Stomach (tissue), 9 donors: ENCODE data around the gene PIEZO2. TPM values are rescaled to one million over a fixed set of nuclear protein-coding genes. Genes with fewer than 3 reads are reported as not detected.

Experiments used
- DNase-seq, 2 donors: peaks; one replicate each; pipeline versions ENCODE4 v3.0.0 to v3.0.0-alpha.2; 2013 to 2019
- H3K27ac ChIP-seq, 5 donors: fragments of 200-600 bp in 4 of 5; sonication (generic) in 4 of 5; one replicate each; pipeline ENCODE4 v1.5.1; 2013 to 2019; ENCODE audit warnings: mild to moderate bottlenecking in 1 of 5, moderate library complexity in 1 of 5
- H3K27me3 ChIP-seq, 3 donors: fragments of 200-600 bp; sonication (generic); one replicate each; pipeline ENCODE4 v1.5.1; 2017 to 2019; ENCODE audit warnings: mixed run types in 1 of 3
- H3K36me3 ChIP-seq, 4 donors: fragments of 200-600 bp; sonication (generic); 1 replicate in 3 of 4; 2 replicates in 1 of 4; pipeline ENCODE4 v1.5.1; 2016 to 2019
- H3K4me1 ChIP-seq, 4 donors: fragments of 200-600 bp; sonication (generic); one replicate each; pipeline ENCODE4 v1.5.1; 2016 to 2019
- H3K4me3 ChIP-seq, 4 donors: fragments of 200-600 bp; sonication (generic) in 3 of 4; one replicate each; pipeline ENCODE4 v1.5.1; 2016 to 2019; ENCODE audit warnings: mild to moderate bottlenecking in 1 of 4
- H3K9me3 ChIP-seq, 4 donors: fragments of 200-600 bp; sonication (generic); one replicate each; pipeline ENCODE4 v1.5.1; 2016 to 2019
- EP300 ChIP-seq: sonication (generic); formaldehyde crosslinking; IDR thresholded peaks from one replicate; pipeline ENCODE4 v1.6.1; 2017; ENCODE audit warnings: antibody characterized with exemption
- POLR2A ChIP-seq, 4 donors: fragments of 450-650 bp; IDR thresholded peaks; one replicate each; pipeline ENCODE4 v1.6.1; 2016; ENCODE audit warnings: antibody characterized with exemption in 4 of 4, control low read depth in 2 of 4, mild to moderate bottlenecking in 1 of 4, moderate library complexity in 1 of 4
- POLR2AphosphoS5 ChIP-seq, 3 donors: sonication (generic); formaldehyde crosslinking; IDR thresholded peaks; one replicate each; pipeline ENCODE4 v1.6.1; 2016; ENCODE audit warnings: antibody characterized with exemption in 3 of 3
- WGBS, 5 donors: extraction: QIAGEN DNeasy Blood & Tissue Kit in 3 of 5; methylation state at CpG; one replicate each; pipeline versions ENCODE4 v1.1.5 to v1.1.7; 2013 to 2018; 5-methylcytosine and 5-hydroxymethylcytosine counted together
- intact Hi-C: fragments of 100-400 bp; cut with DNase I; formaldehyde crosslinking; loops from one replicate; pipeline ENCODE4 v1.15.1; 2023; ENCODE audit warnings: low total_unique reads
- polyA plus RNA-seq, 3 donors: library from polyadenylated mRNA; stranded (reverse); fragments of 200-250 nt; gene quantifications; one replicate each; pipeline ENCODE4 v1.2.3, GENCODE V29; 2013
- total RNA-seq, 5 donors: library from RNA; depleted of rRNA; stranded (reverse); fragments of >200 nt; gene quantifications; one replicate each; pipeline versions ENCODE4 v1.1.0 to v1.2.3, GENCODE V29; 2014 to 2016
- TF ChIP-seq, protein P1 (sequence below), 7 experiments: fragments of 450-650 bp in 4 of 7; fragments of 200-600 bp in 3 of 7; sonication (generic) in 3 of 7; IDR thresholded peaks; one replicate each; pipeline ENCODE4 v1.5.1; 2016 to 2019; ENCODE audit warnings: antibody characterized with exemption in 7 of 7, control low read depth in 2 of 7, mild to moderate bottlenecking in 1 of 7
- donor health status: healthy with polysubstance abuse.
- donor health status: Bipolar disorder and iron deficiency.
- donor health status: healthy.

PIEZO2 gene
- total and polyA plus RNA-seq, 8 donors: 0.30 to 45.3 (median 2.5) TPM

DNA sequence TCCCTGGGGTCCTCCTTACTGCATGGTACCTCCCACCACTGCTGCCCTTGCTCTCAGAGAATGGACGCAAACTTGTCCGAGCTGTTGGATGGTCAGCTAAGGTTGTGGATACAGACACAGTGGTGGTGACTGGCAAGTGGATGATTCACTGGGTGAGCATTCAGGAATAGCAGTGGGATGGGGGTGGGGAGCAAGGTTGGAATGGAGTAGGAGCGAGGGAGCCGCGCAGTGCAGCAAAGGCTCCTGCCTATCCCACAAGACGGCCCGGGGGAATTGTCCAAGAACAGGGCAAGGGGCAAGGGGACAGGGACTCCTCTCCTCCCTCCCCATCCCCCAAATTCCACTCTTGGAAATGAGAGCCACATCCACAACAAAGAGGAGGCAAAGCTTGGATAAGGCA is 102.2 kb downstream of the PIEZO2 start:
- H3K27me3 ChIP-seq: peaks cover 0 to 1% (median 0%) of the 10 kb centered on the region in 3 donors
- no peaks in the 10 kb centered on the region for H3K4me1 ChIP-seq
- 84 to 95% (median 93%) methylated on average over 7 of the region's 7 CpGs for WGBS, 5 donors
- TF ChIP-seq EP300 (no peak), POLR2A (IDR thresholded peaks at IDR 0.05) (no peak), POLR2AphosphoS5 (IDR thresholded peaks at IDR 0.05) (no peak)
- TF ChIP-seq, protein P1, sequence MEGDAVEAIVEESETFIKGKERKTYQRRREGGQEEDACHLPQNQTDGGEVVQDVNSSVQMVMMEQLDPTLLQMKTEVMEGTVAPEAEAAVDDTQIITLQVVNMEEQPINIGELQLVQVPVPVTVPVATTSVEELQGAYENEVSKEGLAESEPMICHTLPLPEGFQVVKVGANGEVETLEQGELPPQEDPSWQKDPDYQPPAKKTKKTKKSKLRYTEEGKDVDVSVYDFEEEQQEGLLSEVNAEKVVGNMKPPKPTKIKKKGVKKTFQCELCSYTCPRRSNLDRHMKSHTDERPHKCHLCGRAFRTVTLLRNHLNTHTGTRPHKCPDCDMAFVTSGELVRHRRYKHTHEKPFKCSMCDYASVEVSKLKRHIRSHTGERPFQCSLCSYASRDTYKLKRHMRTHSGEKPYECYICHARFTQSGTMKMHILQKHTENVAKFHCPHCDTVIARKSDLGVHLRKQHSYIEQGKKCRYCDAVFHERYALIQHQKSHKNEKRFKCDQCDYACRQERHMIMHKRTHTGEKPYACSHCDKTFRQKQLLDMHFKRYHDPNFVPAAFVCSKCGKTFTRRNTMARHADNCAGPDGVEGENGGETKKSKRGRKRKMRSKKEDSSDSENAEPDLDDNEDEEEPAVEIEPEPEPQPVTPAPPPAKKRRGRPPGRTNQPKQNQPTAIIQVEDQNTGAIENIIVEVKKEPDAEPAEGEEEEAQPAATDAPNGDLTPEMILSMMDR (IDR thresholded peaks at IDR 0.05): no peak
- intact Hi-C loops: no loop called here
- H3K9me3 ChIP-seq: no peaks in the 10 kb centered on the region
- no peaks in the 10 kb centered on the region for H3K36me3 ChIP-seq
- no peak overlapping the region for H3K4me3 ChIP-seq
- no peak overlapping the region for H3K27ac ChIP-seq
- no peak for DNase-seq

DNA sequence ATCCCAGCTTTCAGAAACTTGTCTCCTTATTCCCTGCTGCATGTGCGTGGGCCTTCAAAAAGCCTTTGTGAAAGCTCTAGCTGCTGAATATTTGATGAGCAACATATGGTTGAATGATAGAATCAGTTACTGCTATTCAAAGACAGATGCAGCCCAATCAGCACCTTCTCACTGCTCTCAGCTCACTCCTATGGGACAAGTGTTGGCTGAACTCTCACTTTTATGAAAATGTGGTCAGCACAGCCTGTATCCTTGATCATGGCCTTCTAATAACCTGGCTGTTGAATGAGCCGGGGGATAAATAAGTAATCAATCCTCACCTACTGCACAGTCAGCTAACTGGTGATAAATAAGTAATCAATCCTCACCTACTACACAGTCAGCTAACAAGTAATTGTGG is 103.2 kb downstream of the PIEZO2 start:
- Histone ChIP-seq H3K9me3 (no peaks in the 10 kb centered on the region), H3K27ac (no peak overlapping the region), H3K27me3 (peaks cover 0 to 4% (median 0%) of the 10 kb centered on the region in 3 donors), H3K4me3 (no peak overlapping the region), H3K36me3 (no peaks in the 10 kb centered on the region), H3K4me1 (no peaks in the 10 kb centered on the region)
- intact Hi-C loops: no loop called here
- TF ChIP-seq EP300 (no peak), POLR2A (IDR thresholded peaks at IDR 0.05) (no peak), POLR2AphosphoS5 (IDR thresholded peaks at IDR 0.05) (no peak)
- TF ChIP-seq, protein P1 (IDR thresholded peaks at IDR 0.05): no peak
- 78 to 88% (median 85%) methylated on average over 2 of the region's 2 CpGs for WGBS, 5 donors
- no peak for DNase-seq

DNA sequence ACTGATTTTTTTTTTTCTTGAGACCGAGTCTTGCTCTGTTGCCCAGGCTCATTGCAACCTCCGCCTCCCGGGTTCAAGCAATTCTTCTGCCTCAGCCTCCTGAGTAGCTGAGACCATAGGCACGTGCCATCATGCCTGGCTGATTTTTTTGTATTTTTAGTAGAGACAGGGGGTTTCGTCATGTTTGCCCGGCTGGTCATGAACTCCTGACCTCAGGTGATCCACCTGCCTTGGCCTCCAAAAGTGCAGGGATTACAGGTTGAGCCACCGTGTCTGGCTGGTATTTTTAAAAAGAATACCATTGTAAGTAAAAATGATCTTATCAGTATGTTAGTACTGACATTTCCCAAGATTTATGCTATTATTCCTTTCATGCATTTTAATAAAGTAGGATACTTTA is 105.7 kb downstream of the PIEZO2 start:
- DNase-seq: no peak
- no peaks in the 10 kb centered on the region for H3K36me3 ChIP-seq
- H3K27me3 ChIP-seq: peaks cover 0 to 4% (median 0%) of the 10 kb centered on the region in 3 donors
- WGBS, 5 donors: 77 to 85% (median 83%) methylated on average over 7 of the region's 7 CpGs
- H3K9me3 ChIP-seq: no peaks in the 10 kb centered on the region
- H3K4me3 ChIP-seq: no peak overlapping the region
- no peaks in the 10 kb centered on the region for H3K4me1 ChIP-seq
- intact Hi-C loops: loop anchor here (5.0 kb wide), 1 partner anchor 191 kb away; no protein-coding TSS in a partner anchor
- no peak for TF ChIP-seq POLR2AphosphoS5 (IDR thresholded peaks at IDR 0.05)
- no peak overlapping the region for H3K27ac ChIP-seq

DNA sequence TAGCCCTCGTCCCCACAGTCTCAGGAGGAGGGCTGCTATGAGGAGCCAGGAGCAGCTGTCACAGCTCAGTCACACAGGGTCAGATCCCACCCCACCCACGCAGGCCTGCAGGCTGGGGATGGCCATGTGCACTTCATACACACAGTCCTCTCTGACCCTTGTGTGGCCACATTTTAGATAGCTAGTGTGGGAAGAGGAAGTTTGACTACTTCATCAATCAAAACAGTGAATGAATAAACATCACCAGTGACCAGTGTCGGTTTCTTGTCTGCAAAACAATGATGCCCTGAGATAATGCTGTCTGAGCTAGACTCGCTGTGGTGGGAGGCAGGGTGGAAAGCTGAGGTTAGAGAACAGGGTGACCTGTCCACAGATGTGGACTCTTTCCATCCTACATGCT is 107.1 kb downstream of the PIEZO2 start:
- H3K27ac ChIP-seq: no peak overlapping the region
- peak in 1 of 2 donors; percentile 44 for DNase-seq
- intact Hi-C loops: loop anchor here (5.0 kb wide), 1 partner anchor 190 kb away; no protein-coding TSS in a partner anchor
- H3K4me3 ChIP-seq: no peak overlapping the region
- H3K9me3 ChIP-seq: no peaks in the 10 kb centered on the region
- H3K4me1 ChIP-seq: no peaks in the 10 kb centered on the region
- TF ChIP-seq POLR2AphosphoS5 (IDR thresholded peaks at IDR 0.05): no peak
- no peak for TF ChIP-seq POLR2A (IDR thresholded peaks at IDR 0.05)
- TF ChIP-seq EP300: no peak
- TF ChIP-seq, protein P1 (IDR thresholded peaks at IDR 0.05): no peak
- peaks cover 0 to 4% (median 0%) of the 10 kb centered on the region in 3 donors for H3K27me3 ChIP-seq
- H3K36me3 ChIP-seq: no peaks in the 10 kb centered on the region
- WGBS, 5 donors: 20 to 42% (median 30%) methylated on average over 4 of the region's 4 CpGs
